ENCODE data around the gene DSG2. TPM values are rescaled to one million over a fixed set of nuclear protein-coding genes. Genes with fewer than 3 reads are reported as not detected.

DSG2 gene
- total and polyA plus RNA-seq, 4 experiments from 2014 or later = not detected

GRCh38 chr18:31509571-31509970, 11.6 kb downstream of the DSG2 start:
- no peaks in the 10 kb centered on the region for H3K36me3 ChIP-seq (ENCODE audit: insufficient read depth, low read length)
- no peaks in the 10 kb centered on the region for H3K9me3 ChIP-seq (ENCODE audit: control insufficient read depth in 1 of 2, low read length in 2 of 2)
- DNase-seq = no peak
- no peak overlapping the region for H3K4me3 ChIP-seq (ENCODE audit: low read length in 2 of 2)
- H3K4me1 Mint-ChIP-seq = no peaks in the 10 kb centered on the region
- no peaks in the 10 kb centered on the region for H3K36me3 Mint-ChIP-seq
- ChIA-PET POLR2A (ENCODE audit: partially characterized antibody) (no interaction called here), CTCF (ENCODE audit: partially characterized antibody) (interaction anchor here (1.4 kb wide), 1 partner anchor 47 kb away, joined by 3 read pairs; no protein-coding TSS in a partner anchor)
- no peaks in the 10 kb centered on the region for H3K27me3 ChIP-seq (ENCODE audit: insufficient read depth, low read length)
- H3K4me3 Mint-ChIP-seq = no peak overlapping the region
- peaks cover 0 to 8% (median 1%) of the 10 kb centered on the region in 8 donors for H3K9me3 Mint-ChIP-seq
- intact Hi-C loops (cut with micrococcal nuclease) = no loop called here
- H3K27ac ChIP-seq (ENCODE audit: low read depth, low read length) = no peak overlapping the region
- peaks cover 3 to 4% of the 10 kb centered on the region in 2 donors for H3K27me3 Mint-ChIP-seq
- no peak overlapping the region for H3K27ac Mint-ChIP-seq
- no peaks in the 10 kb centered on the region for H3K4me1 ChIP-seq (ENCODE audit: insufficient read depth, low read length)

- Mint-ChIP-seq H3K27me3 (peaks cover 3 to 4% of the 10 kb centered on the region in 2 donors), H3K9me3 (peaks cover 0 to 8% (median 1%) of the 10 kb centered on the region in 8 donors), H3K4me1 (no peaks in the 10 kb centered on the region), H3K4me3 (no peak overlapping the region), H3K36me3 (no peaks in the 10 kb centered on the region), H3K27ac (no peak overlapping the region)
- Histone ChIP-seq H3K4me3 (ENCODE audit: low read length in 2 of 2) (no peak overlapping the region), H3K4me1 (ENCODE audit: insufficient read depth, low read length) (no peaks in the 10 kb centered on the region), H3K9me3 (ENCODE audit: control insufficient read depth in 1 of 2, low read length in 2 of 2) (no peaks in the 10 kb centered on the region), H3K36me3 (ENCODE audit: insufficient read depth, low read length) (no peaks in the 10 kb centered on the region), H3K27ac (ENCODE audit: low read depth, low read length) (no peak overlapping the region), H3K27me3 (ENCODE audit: insufficient read depth, low read length) (no peaks in the 10 kb centered on the region)
- ChIA-PET CTCF (ENCODE audit: partially characterized antibody) (interaction anchor here (1.4 kb wide), 1 partner anchor 46 kb away, joined by 3 read pairs; no protein-coding TSS in a partner anchor), POLR2A (ENCODE audit: partially characterized antibody) (no interaction called here)
- DNase-seq = no peak
- intact Hi-C loops (cut with micrococcal nuclease) = no loop called here
These were observed 12.3 kb downstream of the DSG2 start for GRCh38 chr18:31510319-31510718.

GRCh38 chr18:31511098-31511497, 13.1 kb downstream of the DSG2 start:
- Mint-ChIP-seq H3K27me3 (peaks cover 3 to 4% of the 10 kb centered on the region in 2 donors), H3K9me3 (peaks cover 0 to 8% (median 1%) of the 10 kb centered on the region in 8 donors), H3K4me1 (no peaks in the 10 kb centered on the region), H3K27ac (no peak overlapping the region), H3K36me3 (no peaks in the 10 kb centered on the region), H3K4me3 (no peak overlapping the region)
- intact Hi-C loops (cut with micrococcal nuclease) = no loop called here
- no peaks in the 10 kb centered on the region for H3K27me3 ChIP-seq (ENCODE audit: insufficient read depth, low read length)
- no peaks in the 10 kb centered on the region for H3K36me3 ChIP-seq (ENCODE audit: insufficient read depth, low read length)
- no peak overlapping the region for H3K27ac ChIP-seq (ENCODE audit: low read depth, low read length)
- no peak for DNase-seq
- H3K9me3 ChIP-seq (ENCODE audit: control insufficient read depth in 1 of 2, low read length in 2 of 2) = no peaks in the 10 kb centered on the region
- POLR2A ChIA-PET (ENCODE audit: partially characterized antibody) = no interaction called here
- H3K4me1 ChIP-seq (ENCODE audit: insufficient read depth, low read length) = no peaks in the 10 kb centered on the region
- CTCF ChIA-PET (ENCODE audit: partially characterized antibody) = no interaction called here
- H3K4me3 ChIP-seq (ENCODE audit: low read length in 2 of 2) = no peak overlapping the region

GRCh38 chr18:31512203-31512764, 14.3 kb downstream of the DSG2 start:
- Histone ChIP-seq H3K4me3 (ENCODE audit: low read length in 2 of 2) (no peak overlapping the region), H3K4me1 (ENCODE audit: insufficient read depth, low read length) (no peaks in the 10 kb centered on the region), H3K36me3 (ENCODE audit: insufficient read depth, low read length) (no peaks in the 10 kb centered on the region), H3K27ac (ENCODE audit: low read depth, low read length) (no peak overlapping the region), H3K9me3 (ENCODE audit: control insufficient read depth in 1 of 2, low read length in 2 of 2) (no peaks in the 10 kb centered on the region), H3K27me3 (ENCODE audit: insufficient read depth, low read length) (no peaks in the 10 kb centered on the region)
- no peak for DNase-seq
- no peak overlapping the region for H3K4me3 Mint-ChIP-seq
- ChIA-PET POLR2A (ENCODE audit: partially characterized antibody) (no interaction called here), CTCF (ENCODE audit: partially characterized antibody) (no interaction called here)
- H3K36me3 Mint-ChIP-seq = no peaks in the 10 kb centered on the region
- peaks cover 0 to 7% (median 1%) of the 10 kb centered on the region in 8 donors for H3K9me3 Mint-ChIP-seq
- peaks cover 3 to 4% of the 10 kb centered on the region in 2 donors for H3K27me3 Mint-ChIP-seq
- intact Hi-C loops (cut with micrococcal nuclease) = no loop called here
- H3K4me1 Mint-ChIP-seq = no peaks in the 10 kb centered on the region
- no peak overlapping the region for H3K27ac Mint-ChIP-seq

GRCh38 chr18:31513189-31513935, 15.4 kb downstream of the DSG2 start:
- H3K36me3 Mint-ChIP-seq = no peaks in the 10 kb centered on the region

GRCh38 chr18:31516437-31516836, 18.5 kb downstream of the DSG2 start:
- H3K9me3 Mint-ChIP-seq = no peaks in the 10 kb centered on the region
- DNase-seq = no peak
- Histone ChIP-seq H3K27ac (ENCODE audit: low read depth, low read length) (no peak overlapping the region), H3K4me3 (ENCODE audit: low read length in 2 of 2) (no peak overlapping the region), H3K36me3 (ENCODE audit: insufficient read depth, low read length) (no peaks in the 10 kb centered on the region), H3K27me3 (ENCODE audit: insufficient read depth, low read length) (no peaks in the 10 kb centered on the region), H3K4me1 (ENCODE audit: insufficient read depth, low read length) (no peaks in the 10 kb centered on the region), H3K9me3 (ENCODE audit: control insufficient read depth in 1 of 2, low read length in 2 of 2) (no peaks in the 10 kb centered on the region)
- ChIA-PET POLR2A (ENCODE audit: partially characterized antibody) (no interaction called here), CTCF (ENCODE audit: partially characterized antibody) (no interaction called here)
- intact Hi-C loops (cut with micrococcal nuclease) = no loop called here
- H3K4me3 Mint-ChIP-seq = no peak overlapping the region
- no peaks in the 10 kb centered on the region for H3K27me3 Mint-ChIP-seq
- H3K4me1 Mint-ChIP-seq = no peaks in the 10 kb centered on the region
- H3K27ac Mint-ChIP-seq = no peak overlapping the region
- H3K36me3 Mint-ChIP-seq = no peaks in the 10 kb centered on the region

More at GRCh38 chr18:31513189-31513935, 15.4 kb downstream of the DSG2 start:
- H3K9me3 Mint-ChIP-seq = peaks cover 0 to 4% (median 0%) of the 10 kb centered on the region in 8 donors
- CTCF ChIA-PET (ENCODE audit: partially characterized antibody) = no interaction called here
- H3K4me1 Mint-ChIP-seq = no peaks in the 10 kb centered on the region
- intact Hi-C loops (cut with micrococcal nuclease) = no loop called here
- H3K9me3 ChIP-seq (ENCODE audit: control insufficient read depth in 1 of 2, low read length in 2 of 2) = no peaks in the 10 kb centered on the region
- no peaks in the 10 kb centered on the region for H3K4me1 ChIP-seq (ENCODE audit: insufficient read depth, low read length)
- no peak overlapping the region for H3K27ac Mint-ChIP-seq
- no peak overlapping the region for H3K4me3 Mint-ChIP-seq
- POLR2A ChIA-PET (ENCODE audit: partially characterized antibody) = no interaction called here
- H3K27me3 Mint-ChIP-seq = peaks cover 1 to 3% of the 10 kb centered on the region in 2 donors
- H3K36me3 ChIP-seq (ENCODE audit: insufficient read depth, low read length) = no peaks in the 10 kb centered on the region
- no peak for DNase-seq
- H3K4me3 ChIP-seq (ENCODE audit: low read length in 2 of 2) = no peak overlapping the region
- H3K27ac ChIP-seq (ENCODE audit: low read depth, low read length) = no peak overlapping the region
- no peaks in the 10 kb centered on the region for H3K27me3 ChIP-seq (ENCODE audit: insufficient read depth, low read length)

GRCh38 chr18:31526374-31526773, 28.4 kb downstream of the DSG2 start:
- Mint-ChIP-seq H3K36me3 (no peaks in the 10 kb centered on the region), H3K4me3 (no peak overlapping the region), H3K27ac (no peak overlapping the region), H3K4me1 (no peaks in the 10 kb centered on the region), H3K27me3 (peaks cover 1 to 2% of the 10 kb centered on the region in 2 donors), H3K9me3 (peaks cover 0 to 3% (median 0%) of the 10 kb centered on the region in 8 donors)
- Histone ChIP-seq H3K9me3 (ENCODE audit: control insufficient read depth in 1 of 2, low read length in 2 of 2) (no peaks in the 10 kb centered on the region), H3K27ac (ENCODE audit: low read depth, low read length) (no peak overlapping the region), H3K4me3 (ENCODE audit: low read length in 2 of 2) (no peak overlapping the region), H3K4me1 (ENCODE audit: insufficient read depth, low read length) (no peaks in the 10 kb centered on the region), H3K36me3 (ENCODE audit: insufficient read depth, low read length) (no peaks in the 10 kb centered on the region), H3K27me3 (ENCODE audit: insufficient read depth, low read length) (no peaks in the 10 kb centered on the region)
- CTCF ChIA-PET (ENCODE audit: partially characterized antibody) = interaction anchor here (1.0 kb wide), 2 partner anchors 26 to 29 kb away, joined by 3 read pairs; no protein-coding TSS in a partner anchor
- POLR2A ChIA-PET (ENCODE audit: partially characterized antibody) = no interaction called here
- no peak for DNase-seq
- intact Hi-C loops (cut with micrococcal nuclease) = no loop called here
